Activated T-cell treated with anti-CD3 and anti-CD28 coated beads, Interleukin-2, amount 50 U/mL, for 24 hours (primary cell): Measurements from ENCODE around the gene TPSB2.
"Not testable (repeated sequence)": the region's sequence is repeated elsewhere in the genome, so short reads cannot be mapped to it uniquely, and the experiment has no call there.

Experiments used
- DNase-seq: peaks from one replicate; pipeline ENCODE4 v3.0.0-alpha.2; 2020
- H3K27ac Mint-ChIP-seq: 2 replicates; pipeline ENCODE4 v1.8.0; 2020; ENCODE audit warnings: mild to moderate bottlenecking, mixed read lengths
- H3K27me3 Mint-ChIP-seq: 2 replicates; pipeline ENCODE4 v1.8.0; 2020; ENCODE audit warnings: mixed read lengths
- H3K36me3 Mint-ChIP-seq: 2 replicates; pipeline ENCODE4 v1.8.0; 2020; ENCODE audit warnings: low read depth, mixed read lengths
- H3K4me1 Mint-ChIP-seq: 2 replicates; pipeline ENCODE4 v1.8.0; 2020; ENCODE audit warnings: low read depth, mixed read lengths
- H3K4me3 Mint-ChIP-seq: 2 replicates; pipeline ENCODE4 v1.8.0; 2020; ENCODE audit warnings: mild to moderate bottlenecking, moderate library complexity, mixed read lengths
- H3K9me3 Mint-ChIP-seq: 2 replicates; pipeline ENCODE4 v1.8.0; 2020; ENCODE audit warnings: mixed read lengths

The TPSB2 gene

DNA sequence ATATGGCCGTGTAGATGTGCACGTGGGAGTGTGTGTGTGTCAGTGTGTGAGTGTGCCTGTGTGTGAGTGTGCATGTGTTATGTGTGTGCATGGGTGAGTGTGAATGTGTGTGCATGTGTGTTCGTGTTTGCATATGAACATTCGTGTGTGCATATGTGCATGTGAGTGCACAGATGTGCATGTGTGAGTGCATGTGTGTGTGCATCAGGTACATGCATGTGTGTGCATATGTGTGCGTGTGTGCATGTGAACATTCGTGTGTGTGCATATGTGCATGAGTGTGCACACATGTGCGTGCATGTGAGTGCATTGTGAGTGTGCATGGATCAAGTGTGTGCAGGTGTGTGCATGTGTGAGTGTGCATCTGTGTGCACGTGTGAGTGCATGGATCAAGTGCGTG lies 8.0 kb upstream of the TPSB2 start:
- Mint-ChIP-seq H3K27me3 (peaks cover 5% of the 10 kb centered on the region), H3K4me3 (no peak overlapping the region), H3K36me3 (no peaks in the 10 kb centered on the region)

DNA sequence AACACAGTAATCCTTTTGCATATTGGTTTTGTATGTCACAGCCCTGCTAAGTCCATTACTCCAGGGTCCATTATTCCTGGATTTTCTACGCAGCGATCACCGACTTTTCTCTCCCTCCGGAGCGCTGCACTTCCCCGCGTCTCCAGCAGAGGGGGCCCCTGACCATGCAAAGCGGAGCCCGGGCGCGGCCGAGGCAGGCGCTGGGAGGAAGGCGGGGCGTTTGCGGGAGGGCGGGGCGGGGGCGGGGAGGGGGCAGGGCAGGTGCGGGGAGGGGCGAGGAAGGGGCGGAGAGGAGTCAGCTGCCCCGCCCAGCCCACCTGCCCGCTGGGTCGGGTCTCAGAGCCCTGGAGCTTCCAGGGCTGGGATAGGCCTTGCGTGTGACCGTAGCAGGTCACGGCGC lies 6.7 kb upstream of the TPSB2 start:
- DNase-seq, H3K4me1 Mint-ChIP-seq, H3K27me3 Mint-ChIP-seq, H3K36me3 Mint-ChIP-seq, H3K4me3 Mint-ChIP-seq, H3K9me3 Mint-ChIP-seq, H3K27ac Mint-ChIP-seq: not testable (repeated sequence)

More for the DNA sequence above, 8.0 kb upstream of the TPSB2 start:
- Mint-ChIP-seq H3K27ac (no peak overlapping the region), H3K9me3 (no peaks in the 10 kb centered on the region), H3K4me1 (no peaks in the 10 kb centered on the region)
- DNase-seq: no peak

DNA sequence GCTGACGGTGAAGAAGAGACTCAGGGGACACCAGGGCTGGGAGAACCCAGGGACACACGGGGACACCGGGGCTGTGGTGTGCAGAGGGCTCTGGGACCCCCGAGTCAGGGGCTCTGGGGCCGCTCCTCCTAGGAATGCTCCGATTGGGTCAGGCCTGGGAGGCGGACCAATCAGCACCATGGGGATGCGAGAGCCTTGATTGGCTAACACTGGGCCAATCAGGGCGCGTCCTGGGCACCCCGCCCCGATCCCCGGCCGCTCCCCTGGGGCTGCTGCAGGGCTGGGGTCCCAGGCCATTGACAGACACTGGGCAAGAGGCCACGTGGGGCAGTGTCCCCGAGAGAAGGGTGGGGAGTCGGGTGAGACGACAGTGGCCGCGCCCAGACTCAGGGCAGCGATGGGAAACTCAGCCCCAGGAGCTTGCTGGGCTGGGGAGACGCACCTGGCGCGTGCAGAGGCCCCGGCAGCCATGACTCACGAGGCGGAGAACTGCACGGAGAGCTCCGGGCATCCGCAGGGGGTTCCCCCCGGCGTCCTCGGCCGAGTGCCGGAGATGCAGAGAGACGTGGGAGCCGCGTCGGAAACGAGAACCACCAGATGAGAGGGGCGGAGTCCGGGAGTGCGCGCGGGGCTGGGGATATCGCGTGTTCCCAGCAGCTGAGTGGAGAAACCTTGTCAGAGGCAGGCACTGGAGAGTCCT lies 2.2 kb upstream of the TPSB2 start:
- not testable (repeated sequence) for DNase-seq, H3K27ac Mint-ChIP-seq, H3K27me3 Mint-ChIP-seq, H3K4me1 Mint-ChIP-seq, H3K9me3 Mint-ChIP-seq, H3K36me3 Mint-ChIP-seq, H3K4me3 Mint-ChIP-seq

DNA sequence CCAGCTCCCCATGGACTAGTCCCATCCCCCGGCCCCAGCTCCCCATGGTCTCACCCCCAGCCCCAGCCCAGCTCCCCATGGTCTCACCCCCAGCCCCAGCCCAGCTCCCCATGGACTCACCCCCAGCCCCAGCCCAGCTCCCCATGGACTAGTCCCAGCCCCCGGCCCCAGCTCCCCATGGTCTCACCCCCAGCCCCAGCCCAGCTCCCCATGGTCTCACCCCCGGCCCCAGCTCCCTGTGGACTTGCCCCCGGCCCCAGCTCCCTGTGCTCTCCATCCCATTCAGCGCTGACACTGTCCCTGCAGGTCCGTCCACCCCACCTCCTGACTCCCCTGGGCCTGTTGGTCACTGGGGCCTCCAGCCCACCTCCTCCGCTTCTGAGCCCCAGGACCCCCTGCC lies 1.3 kb upstream of the TPSB2 start:
- H3K4me3 Mint-ChIP-seq, H3K27me3 Mint-ChIP-seq, H3K4me1 Mint-ChIP-seq, H3K36me3 Mint-ChIP-seq, H3K27ac Mint-ChIP-seq, DNase-seq, H3K9me3 Mint-ChIP-seq: not testable (repeated sequence)

DNA sequence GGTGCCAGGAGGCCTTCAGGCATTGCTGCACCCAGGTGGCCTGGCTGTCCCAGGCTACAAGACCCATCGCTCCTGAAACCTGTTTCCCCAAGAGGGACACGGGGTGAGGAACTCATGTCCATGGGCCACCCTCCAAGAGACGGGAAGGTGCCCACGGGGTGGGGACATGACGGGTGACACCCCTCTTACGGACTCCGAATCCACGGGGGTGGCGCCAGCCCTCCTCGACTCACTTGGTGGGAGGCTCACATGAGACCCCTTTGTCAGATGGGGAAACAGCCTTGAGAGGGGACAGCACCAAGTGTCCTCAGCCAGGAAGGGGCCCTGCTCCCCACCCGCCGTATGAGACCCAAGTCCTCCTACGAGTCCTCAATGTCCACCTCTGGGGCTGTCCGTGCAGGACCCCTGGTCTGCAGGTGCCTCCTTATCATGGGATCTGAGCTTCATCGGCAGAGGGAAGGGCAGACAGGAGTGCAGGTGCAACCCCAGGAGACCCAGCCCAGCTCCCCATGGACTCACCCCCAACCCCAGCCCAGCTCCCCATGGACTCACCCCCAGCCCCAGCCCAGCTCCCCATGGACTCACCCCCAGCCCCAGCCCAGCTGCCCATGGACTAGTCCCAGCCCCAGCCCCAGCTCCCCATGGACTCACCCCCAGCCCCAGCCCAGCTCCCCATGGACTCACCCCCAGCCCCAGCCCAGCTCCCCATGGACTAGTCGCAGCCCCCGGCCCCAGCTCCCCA lies 658 bp upstream of the TPSB2 start:
- not testable (repeated sequence) for H3K36me3 Mint-ChIP-seq, H3K4me3 Mint-ChIP-seq, H3K27ac Mint-ChIP-seq, H3K9me3 Mint-ChIP-seq, H3K27me3 Mint-ChIP-seq, H3K4me1 Mint-ChIP-seq, DNase-seq

DNA sequence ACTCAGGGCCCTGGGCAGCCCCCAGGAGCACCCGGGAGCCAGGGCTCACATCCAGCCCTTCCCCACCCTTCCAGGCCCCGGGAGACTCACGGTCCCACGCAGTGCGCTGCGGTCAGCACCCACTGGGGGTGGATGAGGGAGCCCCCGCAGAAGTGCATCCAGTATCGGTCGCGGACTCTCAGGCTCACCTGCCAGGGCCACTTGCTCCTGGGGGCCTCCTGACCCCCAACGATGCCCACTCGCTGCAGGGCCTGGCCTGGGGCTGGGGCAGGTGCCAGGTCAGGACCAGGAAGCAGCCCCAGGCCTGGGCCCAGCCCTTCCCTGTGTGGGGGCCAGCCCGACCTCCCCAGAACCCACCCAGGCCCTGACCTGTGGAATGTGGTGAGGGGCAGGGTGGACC lies 508 bp downstream of the TPSB2 start:
- not testable (repeated sequence) for H3K9me3 Mint-ChIP-seq, H3K27ac Mint-ChIP-seq, H3K4me1 Mint-ChIP-seq, DNase-seq, H3K4me3 Mint-ChIP-seq, H3K36me3 Mint-ChIP-seq, H3K27me3 Mint-ChIP-seq

DNA sequence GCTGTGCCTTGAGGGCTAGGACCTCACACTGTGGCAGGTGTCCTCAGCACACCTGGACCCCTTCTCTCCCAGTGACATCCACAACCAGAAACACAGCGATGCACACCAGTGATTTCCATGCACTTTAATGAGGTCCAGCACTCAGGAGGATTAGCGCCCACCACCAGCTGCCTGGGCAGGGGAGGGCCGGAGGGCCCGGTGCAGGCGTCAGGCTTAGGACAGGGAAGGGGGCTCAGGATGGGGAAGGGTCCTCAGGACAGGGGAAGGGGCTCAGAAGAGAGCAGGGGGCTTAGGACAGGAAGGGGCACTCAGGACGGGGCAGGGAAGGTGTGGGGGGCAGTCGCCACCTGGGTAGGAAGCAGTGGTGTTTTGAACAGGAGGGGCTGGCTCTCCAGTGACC lies 1.8 kb downstream of the TPSB2 start:
- not testable (repeated sequence) for H3K27me3 Mint-ChIP-seq, H3K4me1 Mint-ChIP-seq, H3K9me3 Mint-ChIP-seq, DNase-seq, H3K27ac Mint-ChIP-seq, H3K36me3 Mint-ChIP-seq, H3K4me3 Mint-ChIP-seq

DNA sequence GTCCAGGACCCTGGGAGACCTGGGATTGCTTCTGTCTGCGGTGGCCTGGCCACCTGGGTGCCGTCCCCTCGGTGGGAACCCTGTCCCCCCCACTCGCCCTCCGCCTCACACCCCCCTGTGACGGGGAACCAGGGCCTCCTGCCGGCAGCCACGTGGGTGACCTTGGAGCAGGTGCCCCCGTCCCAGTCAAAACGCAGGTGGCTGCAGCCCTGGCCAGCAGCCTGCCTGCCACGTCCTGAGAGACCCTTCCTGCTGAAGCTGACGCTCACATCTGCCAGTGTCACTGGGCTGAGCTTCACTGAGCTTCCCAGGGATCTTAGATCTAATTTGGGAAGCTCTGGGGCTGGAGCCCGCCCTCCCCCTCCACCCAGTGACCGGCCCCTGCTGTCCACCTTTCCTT lies 3.3 kb downstream of the TPSB2 start:
- not testable (repeated sequence) for H3K27ac Mint-ChIP-seq, H3K27me3 Mint-ChIP-seq, H3K9me3 Mint-ChIP-seq, H3K4me3 Mint-ChIP-seq, H3K4me1 Mint-ChIP-seq, H3K36me3 Mint-ChIP-seq, DNase-seq

DNA sequence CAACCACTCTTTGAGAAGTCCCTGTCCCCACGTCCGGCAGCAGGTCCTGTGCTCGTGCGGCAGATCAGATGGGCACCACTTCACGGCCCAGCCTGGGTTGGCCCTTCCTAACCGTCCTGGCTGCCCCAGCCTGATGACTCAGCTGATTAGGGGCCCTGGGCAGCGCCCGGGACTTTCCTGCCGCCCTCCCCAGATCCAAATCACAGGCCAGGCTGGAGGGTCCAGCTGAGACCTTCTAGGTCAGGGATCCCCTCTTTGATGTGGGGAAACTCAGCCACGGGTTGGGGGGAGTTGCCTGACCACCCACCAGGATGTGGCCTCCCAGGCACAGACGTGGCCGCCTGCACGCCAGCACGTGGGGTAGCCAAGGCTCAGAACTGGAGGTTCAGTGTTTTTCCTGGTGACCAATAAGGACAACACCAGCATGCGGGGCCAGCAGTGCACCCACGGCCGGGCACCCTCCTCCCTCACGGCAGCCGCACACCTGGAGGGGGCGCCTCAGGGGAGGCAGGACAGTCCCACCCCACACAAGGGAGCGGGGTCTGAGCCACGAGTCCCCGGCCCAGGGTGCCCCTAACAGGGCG lies 4.2 kb downstream of the TPSB2 start:
- H3K36me3 Mint-ChIP-seq, H3K27me3 Mint-ChIP-seq, H3K4me3 Mint-ChIP-seq, H3K27ac Mint-ChIP-seq, DNase-seq, H3K9me3 Mint-ChIP-seq, H3K4me1 Mint-ChIP-seq: not testable (repeated sequence)

DNA sequence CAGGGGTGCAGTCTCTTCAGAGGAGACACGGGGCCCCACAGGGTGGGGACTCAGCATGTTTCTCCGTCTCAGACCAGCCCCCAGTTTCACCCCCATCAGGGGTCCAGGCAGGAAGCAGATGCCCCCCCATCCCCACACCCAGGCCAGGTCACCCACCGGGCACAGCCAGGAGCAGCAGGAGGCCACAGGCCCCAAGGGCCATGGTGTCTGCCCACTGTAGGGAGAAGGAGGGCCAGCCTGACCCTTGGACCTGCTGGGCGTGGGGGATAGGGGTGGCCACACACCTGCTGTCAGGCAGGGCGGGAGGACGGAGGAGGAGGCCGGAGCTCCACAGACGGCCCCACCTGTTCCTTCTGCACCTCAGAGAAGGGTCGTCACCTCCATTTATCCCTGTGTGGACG lies 4.9 kb downstream of the TPSB2 start, which contains the start of gene TPSG1:
TSS of gene TPSG1 (minus strand) at position 218 of the 401 bp plus-strand sequence. CDS start at position 202, 16 bp downstream.
- H3K4me1 Mint-ChIP-seq: no peaks in the 10 kb centered on the region
- no peak for DNase-seq
- H3K4me3 Mint-ChIP-seq: no peak within 1 kb of the TSS
- H3K9me3 Mint-ChIP-seq: no peaks in the 10 kb centered on the region
- H3K36me3 Mint-ChIP-seq: no peaks in the 10 kb centered on the region
- no peaks in the 10 kb centered on the region for H3K27me3 Mint-ChIP-seq
- no peak within 1 kb of the TSS for H3K27ac Mint-ChIP-seq

DNA sequence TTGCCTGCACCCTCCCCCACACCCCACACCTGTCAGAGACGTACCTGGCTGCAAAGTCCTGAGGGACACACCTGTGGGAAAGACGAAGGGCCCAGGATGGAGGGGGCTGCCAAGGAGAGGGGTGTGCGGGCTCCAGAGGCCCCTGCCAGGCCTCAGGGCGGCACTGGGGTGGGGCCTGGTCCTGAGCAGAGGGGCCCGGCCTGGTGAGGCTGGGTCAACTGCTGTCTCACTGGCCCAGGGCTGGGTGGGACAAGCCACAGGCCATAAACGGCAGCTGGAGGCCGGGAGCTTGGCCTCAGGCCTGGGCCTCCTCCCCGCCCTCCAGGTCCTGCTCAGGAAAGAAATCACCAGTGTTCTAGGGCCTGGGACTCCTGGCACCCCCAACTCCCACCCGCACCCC lies 5.4 kb downstream of the TPSB2 start:
- DNase-seq: no peak
- Mint-ChIP-seq H3K4me1 (no peaks in the 10 kb centered on the region), H3K9me3 (no peaks in the 10 kb centered on the region), H3K27ac (no peak overlapping the region), H3K4me3 (no peak overlapping the region), H3K36me3 (no peaks in the 10 kb centered on the region), H3K27me3 (no peaks in the 10 kb centered on the region)

DNA sequence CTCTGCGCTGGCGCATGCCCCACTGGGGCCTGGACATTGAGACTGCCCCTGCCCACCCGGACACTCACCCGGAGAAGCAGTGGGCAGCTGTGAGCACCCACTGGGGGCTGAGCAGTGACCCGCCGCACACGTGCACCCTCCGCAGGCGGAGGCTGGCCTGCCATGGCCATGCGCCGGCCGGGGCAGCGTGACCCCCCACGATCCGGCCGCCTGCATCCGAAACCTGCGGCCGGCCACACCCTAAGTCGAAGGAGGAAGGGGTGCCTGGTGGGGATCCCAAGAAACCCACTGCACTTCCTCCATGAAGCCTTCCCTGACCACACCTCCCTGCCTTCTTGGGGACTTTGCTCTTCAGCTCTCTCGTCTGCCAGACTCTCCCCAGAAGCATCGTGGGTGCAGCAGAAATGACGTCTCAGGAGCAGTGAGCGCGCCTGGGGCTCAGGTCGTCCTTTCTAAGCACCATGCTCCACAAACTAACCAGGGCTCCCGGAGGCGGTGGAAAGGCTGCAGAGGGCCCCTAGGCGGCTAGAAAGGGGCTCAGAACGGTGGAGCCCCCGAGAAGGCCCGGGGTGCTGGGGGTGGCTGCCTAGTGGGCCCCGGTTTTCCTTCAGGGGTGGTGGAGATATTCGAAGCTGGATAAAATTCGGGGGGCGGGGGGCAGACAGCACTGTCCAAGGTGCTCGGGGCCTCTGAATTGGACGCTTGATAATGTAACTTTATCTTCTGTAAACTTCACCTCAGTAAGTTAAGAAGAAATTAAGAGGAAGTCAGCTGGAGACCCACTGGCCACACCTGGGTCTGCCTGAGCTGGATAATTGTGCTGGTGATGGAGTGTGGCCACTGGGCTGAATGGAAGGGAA lies 6.4 kb downstream of the TPSB2 start:
- DNase-seq: no peak
- Mint-ChIP-seq H3K9me3 (no peaks in the 10 kb centered on the region), H3K27ac (no peak overlapping the region), H3K27me3 (no peaks in the 10 kb centered on the region), H3K4me1 (no peaks in the 10 kb centered on the region), H3K4me3 (no peak overlapping the region), H3K36me3 (no peaks in the 10 kb centered on the region)

DNA sequence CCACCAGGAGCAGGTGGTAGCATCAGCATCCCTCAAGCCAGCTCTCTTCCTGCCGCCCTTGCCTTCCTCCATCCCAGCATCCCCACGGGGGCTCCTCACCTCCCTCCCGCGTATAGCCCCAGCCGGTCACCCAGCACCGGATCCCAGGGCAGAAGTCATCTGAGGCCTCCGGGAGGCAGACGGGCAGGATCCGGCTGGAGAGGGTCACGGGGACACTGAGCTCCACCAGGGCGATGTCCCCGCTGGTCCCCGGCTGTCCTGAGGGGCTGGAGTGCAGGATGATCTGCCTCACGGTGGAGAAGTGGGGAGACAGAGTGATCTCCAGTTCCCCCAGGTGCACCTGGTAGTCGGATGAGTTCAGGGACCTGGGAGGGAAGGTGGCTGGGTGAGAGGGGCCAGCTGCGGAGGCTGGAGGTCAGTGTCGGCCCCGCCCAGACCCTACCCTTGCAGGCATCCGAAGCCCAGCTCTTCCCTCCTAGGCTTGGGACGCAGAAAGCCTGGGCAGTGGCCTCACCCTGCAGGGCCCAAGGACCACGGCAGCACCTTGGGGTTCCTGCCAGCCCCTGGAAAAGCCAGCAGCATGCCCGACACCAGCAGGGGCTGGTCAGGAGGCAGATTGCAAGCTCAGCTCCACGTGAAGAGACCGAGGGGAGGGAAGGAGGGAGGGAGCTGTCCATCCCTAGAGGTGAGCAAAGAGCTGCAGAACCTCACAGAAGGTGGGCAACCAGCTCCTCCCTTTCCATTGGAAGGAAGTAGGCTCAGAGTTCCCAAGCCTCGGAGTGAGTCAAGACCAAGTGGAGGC lies 7.2 kb downstream of the TPSB2 start:
- H3K9me3 Mint-ChIP-seq: no peaks in the 10 kb centered on the region
- no peaks in the 10 kb centered on the region for H3K36me3 Mint-ChIP-seq
- no peak for DNase-seq
- no peak overlapping the region for H3K27ac Mint-ChIP-seq
- H3K4me1 Mint-ChIP-seq: no peaks in the 10 kb centered on the region
- no peak overlapping the region for H3K4me3 Mint-ChIP-seq
- H3K27me3 Mint-ChIP-seq: no peaks in the 10 kb centered on the region
